ENCODE results near the gene ORMDL2.

DNA sequence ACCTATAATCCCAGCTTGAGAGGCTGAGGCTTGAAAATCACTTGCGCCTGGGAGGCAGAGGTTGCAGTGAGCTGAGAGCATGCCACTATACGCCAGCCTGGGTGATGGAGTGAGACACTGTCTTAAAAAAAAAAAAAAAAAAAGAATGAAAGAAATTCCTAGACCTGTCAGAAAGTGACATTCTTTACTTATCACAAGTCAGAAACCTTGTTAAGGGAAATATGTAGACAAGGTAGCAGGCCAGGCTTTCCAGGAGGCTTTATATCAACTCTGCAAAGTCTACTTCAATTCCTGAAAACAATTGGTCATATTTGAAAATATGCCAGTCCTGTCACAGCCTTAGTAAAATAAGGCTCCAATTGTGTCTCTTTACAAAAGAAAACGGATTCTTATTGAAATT, 44.0 kb downstream of the ORMDL2 start:
- TF ChIP-seq, protein P1, sequence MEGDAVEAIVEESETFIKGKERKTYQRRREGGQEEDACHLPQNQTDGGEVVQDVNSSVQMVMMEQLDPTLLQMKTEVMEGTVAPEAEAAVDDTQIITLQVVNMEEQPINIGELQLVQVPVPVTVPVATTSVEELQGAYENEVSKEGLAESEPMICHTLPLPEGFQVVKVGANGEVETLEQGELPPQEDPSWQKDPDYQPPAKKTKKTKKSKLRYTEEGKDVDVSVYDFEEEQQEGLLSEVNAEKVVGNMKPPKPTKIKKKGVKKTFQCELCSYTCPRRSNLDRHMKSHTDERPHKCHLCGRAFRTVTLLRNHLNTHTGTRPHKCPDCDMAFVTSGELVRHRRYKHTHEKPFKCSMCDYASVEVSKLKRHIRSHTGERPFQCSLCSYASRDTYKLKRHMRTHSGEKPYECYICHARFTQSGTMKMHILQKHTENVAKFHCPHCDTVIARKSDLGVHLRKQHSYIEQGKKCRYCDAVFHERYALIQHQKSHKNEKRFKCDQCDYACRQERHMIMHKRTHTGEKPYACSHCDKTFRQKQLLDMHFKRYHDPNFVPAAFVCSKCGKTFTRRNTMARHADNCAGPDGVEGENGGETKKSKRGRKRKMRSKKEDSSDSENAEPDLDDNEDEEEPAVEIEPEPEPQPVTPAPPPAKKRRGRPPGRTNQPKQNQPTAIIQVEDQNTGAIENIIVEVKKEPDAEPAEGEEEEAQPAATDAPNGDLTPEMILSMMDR (IDR thresholded peaks at IDR 0.05; ENCODE audit: poor library complexity, severe bottlenecking): no peak
- TF ChIP-seq RAD21 (conservative IDR thresholded peaks at IDR 0.05) (no peak), EP300 (conservative IDR thresholded peaks at IDR 0.05; ENCODE audit: poor library complexity, severe bottlenecking) (no peak), EZH2 (IDR thresholded peaks at IDR 0.05; ENCODE audit: borderline replicate concordance, insufficient read depth, low read length, poor library complexity, severe bottlenecking) (no peak)
- TF ChIP-seq, protein P2, sequence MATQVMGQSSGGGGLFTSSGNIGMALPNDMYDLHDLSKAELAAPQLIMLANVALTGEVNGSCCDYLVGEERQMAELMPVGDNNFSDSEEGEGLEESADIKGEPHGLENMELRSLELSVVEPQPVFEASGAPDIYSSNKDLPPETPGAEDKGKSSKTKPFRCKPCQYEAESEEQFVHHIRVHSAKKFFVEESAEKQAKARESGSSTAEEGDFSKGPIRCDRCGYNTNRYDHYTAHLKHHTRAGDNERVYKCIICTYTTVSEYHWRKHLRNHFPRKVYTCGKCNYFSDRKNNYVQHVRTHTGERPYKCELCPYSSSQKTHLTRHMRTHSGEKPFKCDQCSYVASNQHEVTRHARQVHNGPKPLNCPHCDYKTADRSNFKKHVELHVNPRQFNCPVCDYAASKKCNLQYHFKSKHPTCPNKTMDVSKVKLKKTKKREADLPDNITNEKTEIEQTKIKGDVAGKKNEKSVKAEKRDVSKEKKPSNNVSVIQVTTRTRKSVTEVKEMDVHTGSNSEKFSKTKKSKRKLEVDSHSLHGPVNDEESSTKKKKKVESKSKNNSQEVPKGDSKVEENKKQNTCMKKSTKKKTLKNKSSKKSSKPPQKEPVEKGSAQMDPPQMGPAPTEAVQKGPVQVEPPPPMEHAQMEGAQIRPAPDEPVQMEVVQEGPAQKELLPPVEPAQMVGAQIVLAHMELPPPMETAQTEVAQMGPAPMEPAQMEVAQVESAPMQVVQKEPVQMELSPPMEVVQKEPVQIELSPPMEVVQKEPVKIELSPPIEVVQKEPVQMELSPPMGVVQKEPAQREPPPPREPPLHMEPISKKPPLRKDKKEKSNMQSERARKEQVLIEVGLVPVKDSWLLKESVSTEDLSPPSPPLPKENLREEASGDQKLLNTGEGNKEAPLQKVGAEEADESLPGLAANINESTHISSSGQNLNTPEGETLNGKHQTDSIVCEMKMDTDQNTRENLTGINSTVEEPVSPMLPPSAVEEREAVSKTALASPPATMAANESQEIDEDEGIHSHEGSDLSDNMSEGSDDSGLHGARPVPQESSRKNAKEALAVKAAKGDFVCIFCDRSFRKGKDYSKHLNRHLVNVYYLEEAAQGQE (IDR thresholded peaks at IDR 0.05; ENCODE audit: borderline replicate concordance): no peak
